K562 treated with DMSO at 1 percent for 24 hours (cell line): ENCODE data around the gene FSTL4. TPM values are rescaled to one million over a fixed set of nuclear protein-coding genes. Genes with fewer than 3 reads are reported as not detected.

Experiments
- total RNA-seq: library from RNA; unstranded; fragments of 300-600 nt; gene quantifications from 2 replicates; pipeline ENCODE4 v1.2.3, GENCODE V29; 2022; ENCODE audit warnings: low read depth; ENCODE audit not compliant: insufficient read depth

The FSTL4 gene
- total RNA-seq = 1.1 and 1.3 TPM in 2 replicates

DNA sequence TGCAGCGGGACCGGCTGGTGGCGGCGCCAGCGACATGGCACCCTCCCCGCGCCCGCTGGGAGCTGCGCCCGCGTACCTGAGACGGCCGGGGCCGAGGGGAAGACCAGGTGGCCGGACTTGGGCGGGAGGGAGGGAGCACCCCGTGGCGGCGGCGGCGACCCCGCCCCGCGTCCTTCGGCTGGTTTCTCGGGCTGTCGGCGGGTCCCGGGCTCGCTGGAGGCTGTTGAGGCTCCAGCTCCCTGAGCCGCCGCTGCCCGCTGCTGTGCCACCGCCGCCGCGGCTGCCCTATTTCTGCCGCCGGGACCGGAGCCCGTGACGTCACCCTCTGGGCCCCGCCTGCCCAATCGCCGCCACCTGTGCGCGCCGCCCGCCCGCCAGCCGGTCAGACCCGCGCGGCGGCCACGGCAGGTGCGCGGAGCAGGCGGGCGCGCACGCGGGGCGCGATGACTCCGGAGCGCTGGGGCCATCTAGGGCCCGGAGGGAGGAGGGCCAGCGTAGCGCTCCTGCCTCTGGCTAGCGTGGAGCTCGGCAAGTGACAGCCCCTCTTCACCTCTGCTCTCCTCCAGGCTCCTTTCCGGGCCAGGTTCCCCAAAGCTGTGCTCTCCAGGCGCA is at the start of gene FSTL4:
Gene FSTL4, minus strand, starts transcription at position 293 of the 612 bp plus-strand sequence.

